HEK293 (cell line): ENCODE results near the gene RBM20.

ENCODE experiments used
- CTCF ChIP-seq: fragments of 450-650 bp; formaldehyde crosslinking; IDR thresholded peaks from 2 replicates; pipeline ENCODE4 v1.5.1; 2016; ENCODE audit warnings: missing biosample characterization, missing genetic modification characterization
- ZBTB48 ChIP-seq: fragments of 450-650 bp; formaldehyde crosslinking; IDR thresholded peaks from 2 replicates; pipeline ENCODE4 v1.5.1; 2016; ENCODE audit warnings: missing biosample characterization, missing genetic modification characterization
- ZFP41 ChIP-seq: fragments of 450-650 bp; formaldehyde crosslinking; IDR thresholded peaks from 2 replicates; pipeline ENCODE4 v1.5.1; 2016; ENCODE audit warnings: missing biosample characterization, missing genetic modification characterization, borderline replicate concordance
- ZNF175 ChIP-seq: fragments of 450-650 bp; formaldehyde crosslinking; IDR thresholded peaks from 2 replicates; pipeline ENCODE4 v1.5.1; 2016; ENCODE audit warnings: missing biosample characterization, missing genetic modification characterization
- ZNF274 ChIP-seq, 2 experiments: fragments of 200-500 bp in 1 of 2; fragments of 450-650 bp in 1 of 2; sonication (Bioruptor generic) in 1 of 2; formaldehyde crosslinking in 1 of 2; IDR thresholded peaks; 2 replicates each; pipeline versions ENCODE4 v1.5.1 to v1.6.1; 2014 to 2016; ENCODE audit warnings: borderline replicate concordance in 1 of 2, inconsistent platforms in 1 of 2, low read length in 1 of 2, missing biosample characterization in 1 of 2, missing genetic modification characterization in 1 of 2
- ZNF416 ChIP-seq: fragments of 450-650 bp; formaldehyde crosslinking; IDR thresholded peaks from 2 replicates; pipeline ENCODE4 v1.5.1; 2016; ENCODE audit warnings: missing biosample characterization, missing genetic modification characterization
- ZNF529 ChIP-seq: fragments of 450-650 bp; formaldehyde crosslinking; IDR thresholded peaks from 2 replicates; pipeline ENCODE4 v1.5.1; 2017; ENCODE audit warnings: missing genetic modification characterization, missing biosample characterization; ENCODE audit not compliant: insufficient replicate concordance
- ZNF629 ChIP-seq: fragments of 450-650 bp; formaldehyde crosslinking; IDR thresholded peaks from 2 replicates; pipeline ENCODE4 v1.5.1; 2017; ENCODE audit warnings: missing biosample characterization, missing genetic modification characterization
- ZNF777 ChIP-seq: fragments of 450-650 bp; formaldehyde crosslinking; IDR thresholded peaks from 2 replicates; pipeline ENCODE4 v1.5.1; 2017; ENCODE audit warnings: missing biosample characterization, missing genetic modification characterization, borderline replicate concordance
- TF ChIP-seq, protein P1 (sequence below): fragments of 450-650 bp; formaldehyde crosslinking; IDR thresholded peaks from 2 replicates; pipeline ENCODE4 v1.5.1; 2016; ENCODE audit warnings: missing biosample characterization, missing genetic modification characterization

DNA sequence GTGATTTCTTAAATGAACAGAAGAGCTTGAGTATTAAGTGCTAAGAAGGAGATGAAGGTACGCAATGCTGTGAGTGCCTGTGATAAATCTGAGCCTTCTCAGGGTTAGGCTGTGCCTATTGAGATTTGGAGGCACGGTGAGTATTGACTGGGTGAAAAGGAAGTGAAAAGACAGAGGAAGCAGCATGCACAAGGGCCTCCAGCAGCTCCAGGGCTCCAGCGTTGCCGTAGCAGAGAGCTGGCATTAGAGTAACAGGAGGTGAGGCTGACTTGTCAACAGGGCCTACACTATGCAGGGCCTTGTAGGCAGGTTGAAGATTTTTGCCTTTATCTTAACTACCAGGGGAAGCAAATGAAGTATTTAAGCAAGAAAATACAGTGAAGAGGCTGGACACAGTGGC is 173.5 kb downstream of the RBM20 start:
- TF ChIP-seq ZNF777: no peak
- no peak for TF ChIP-seq ZNF629 (tag by site-specific recombination)
- TF ChIP-seq, protein P1, sequence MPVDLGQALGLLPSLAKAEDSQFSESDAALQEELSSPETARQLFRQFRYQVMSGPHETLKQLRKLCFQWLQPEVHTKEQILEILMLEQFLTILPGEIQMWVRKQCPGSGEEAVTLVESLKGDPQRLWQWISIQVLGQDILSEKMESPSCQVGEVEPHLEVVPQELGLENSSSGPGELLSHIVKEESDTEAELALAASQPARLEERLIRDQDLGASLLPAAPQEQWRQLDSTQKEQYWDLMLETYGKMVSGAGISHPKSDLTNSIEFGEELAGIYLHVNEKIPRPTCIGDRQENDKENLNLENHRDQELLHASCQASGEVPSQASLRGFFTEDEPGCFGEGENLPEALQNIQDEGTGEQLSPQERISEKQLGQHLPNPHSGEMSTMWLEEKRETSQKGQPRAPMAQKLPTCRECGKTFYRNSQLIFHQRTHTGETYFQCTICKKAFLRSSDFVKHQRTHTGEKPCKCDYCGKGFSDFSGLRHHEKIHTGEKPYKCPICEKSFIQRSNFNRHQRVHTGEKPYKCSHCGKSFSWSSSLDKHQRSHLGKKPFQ: no peak
- TF ChIP-seq ZBTB48 (tag by site-specific recombination): no peak
- TF ChIP-seq CTCF: no peak
- no peak for TF ChIP-seq ZNF529 (tag by site-specific recombination)
- TF ChIP-seq ZFP41 (tag by site-specific recombination): no peak
- TF ChIP-seq ZNF175 (tag by site-specific recombination): no peak
- no peak for TF ChIP-seq ZNF274 (IDR thresholded peaks at IDR 0.05; ENCODE audit: low read length)
- no peak for TF ChIP-seq ZNF274 (tag by site-specific recombination; IDR thresholded peaks at IDR 0.05; ENCODE audit: borderline replicate concordance)
- TF ChIP-seq ZNF416 (tag by site-specific recombination): no peak
